ENCODE measurements around the gene SYT2.
A peak's percentile ranks its signal among the peaks of the same experiment; 100 is the strongest.

The SYT2 gene

GRCh38 chr1:202703191-202703590, 7.1 kb downstream of the SYT2 start:
- DNase-seq, result no peak

- no peak for DNase-seq
These were observed 8.2 kb downstream of the SYT2 start for GRCh38 chr1:202702088-202702487.

- no peak for DNase-seq
These were observed 9.1 kb downstream of the SYT2 start for GRCh38 chr1:202701200-202701599.

DNA sequence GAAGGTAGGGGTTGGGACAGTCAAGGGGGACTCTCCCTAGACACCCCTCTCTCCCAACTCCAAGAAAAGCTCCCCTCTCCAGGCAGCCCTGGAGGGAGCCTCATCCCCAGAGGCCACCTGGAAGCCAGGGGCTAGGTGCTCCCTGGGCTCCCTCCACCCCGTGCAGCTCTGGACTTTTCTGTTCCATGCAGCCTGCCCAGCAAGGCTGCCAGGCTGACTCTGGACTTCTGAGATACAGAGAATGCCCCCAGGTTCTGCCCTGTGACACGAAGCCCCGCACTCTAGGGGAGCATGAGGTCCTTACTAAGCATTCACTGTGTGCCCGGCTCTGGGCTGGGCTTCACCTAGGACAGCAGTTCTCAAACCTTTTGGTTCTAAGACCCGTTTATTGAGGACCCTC, 10.2 kb downstream of the SYT2 start:
- no peak for DNase-seq

DNA sequence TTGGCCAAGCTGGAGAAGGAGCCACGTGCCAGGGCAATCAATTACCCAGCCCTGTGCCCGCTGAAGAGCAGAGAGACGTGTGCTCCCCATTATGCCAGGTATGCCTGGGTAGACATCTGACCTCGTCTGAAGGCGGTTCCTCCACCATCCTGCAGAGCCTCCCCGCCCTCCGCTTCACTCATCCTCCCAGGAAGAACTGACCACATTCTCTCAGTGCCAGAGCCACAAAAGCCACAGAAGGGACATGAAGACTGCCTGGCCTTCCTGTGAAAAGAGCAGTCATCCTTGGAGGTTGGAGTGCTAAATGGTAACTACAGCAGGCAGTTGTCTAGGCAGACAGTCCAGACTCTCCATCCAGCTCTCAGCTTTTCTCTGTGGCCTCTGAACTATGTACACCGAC, 12.0 kb downstream of the SYT2 start:
- DNase-seq, result no peak

GRCh38 chr1:202697038-202697437, 13.2 kb downstream of the SYT2 start:
- no peak for DNase-seq

GRCh38 chr1:202694314-202694713, 15.9 kb downstream of the SYT2 start:
- DNase-seq, result no peak

- peak; percentile 6 to 66 (median 38) for DNase-seq
These were observed 17.2 kb downstream of the SYT2 start for GRCh38 chr1:202692959-202693555.

DNA sequence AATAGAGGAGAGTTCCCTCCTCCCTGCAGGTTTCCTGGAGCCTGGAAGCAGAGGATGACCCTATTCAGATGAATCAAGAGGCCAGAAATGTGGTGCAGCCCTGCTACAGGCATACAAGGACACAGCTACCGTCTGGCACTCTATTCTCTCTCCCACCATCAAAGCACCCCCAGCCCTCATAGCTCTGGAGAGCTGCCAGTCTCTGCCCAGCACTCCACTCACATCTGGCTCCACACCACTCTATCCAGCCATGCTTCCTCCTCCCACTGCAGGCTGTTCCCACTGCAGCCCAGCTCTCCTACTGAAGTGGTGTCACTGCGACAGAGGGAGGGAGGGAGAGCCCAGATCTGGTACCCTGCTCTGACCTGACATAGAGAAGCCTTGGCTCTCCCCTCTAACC, 18.4 kb downstream of the SYT2 start:
- DNase-seq, result no peak

DNA sequence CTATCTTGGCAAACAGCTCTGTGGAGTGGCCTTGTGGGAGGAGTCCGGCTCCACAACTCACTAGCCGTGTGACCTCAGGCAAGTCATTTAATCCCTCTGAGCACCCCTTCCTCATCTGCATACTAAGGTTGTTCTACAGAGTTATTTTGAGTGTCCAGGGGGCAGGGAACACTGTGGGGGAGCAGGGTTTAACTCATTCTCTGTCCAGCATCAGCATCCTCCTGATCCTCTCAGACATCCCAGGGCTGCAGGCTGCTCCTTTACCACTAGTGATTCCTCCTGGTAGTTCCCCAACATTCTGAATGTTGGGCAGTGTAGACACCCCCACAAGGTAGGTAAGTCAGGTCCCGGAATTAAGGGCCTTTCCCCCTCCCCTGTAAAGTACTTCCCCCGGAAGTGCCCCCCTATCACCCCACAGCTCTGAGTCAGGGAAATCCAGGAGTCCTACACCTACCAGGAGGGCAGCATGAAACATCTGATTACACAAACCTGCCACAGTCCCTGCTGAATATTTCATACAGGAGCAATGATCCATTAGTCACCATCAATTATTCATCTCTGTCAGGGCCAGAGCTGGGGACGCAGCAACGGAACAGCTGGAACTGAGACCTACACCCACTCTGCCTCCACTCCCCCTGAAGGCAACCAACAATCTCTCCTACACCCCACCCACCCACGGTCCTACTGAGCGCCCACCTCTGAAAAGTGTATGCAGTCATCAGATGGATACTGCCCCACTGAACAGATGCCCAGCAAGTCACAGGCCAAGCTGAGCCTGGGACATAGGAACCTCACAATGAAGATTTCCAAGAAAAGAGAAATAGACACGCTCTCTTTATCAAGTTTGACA, 20.5 kb downstream of the SYT2 start:
- no peak for DNase-seq

GRCh38 chr1:202689082-202689481, 21.2 kb downstream of the SYT2 start:
- no peak for DNase-seq

DNA sequence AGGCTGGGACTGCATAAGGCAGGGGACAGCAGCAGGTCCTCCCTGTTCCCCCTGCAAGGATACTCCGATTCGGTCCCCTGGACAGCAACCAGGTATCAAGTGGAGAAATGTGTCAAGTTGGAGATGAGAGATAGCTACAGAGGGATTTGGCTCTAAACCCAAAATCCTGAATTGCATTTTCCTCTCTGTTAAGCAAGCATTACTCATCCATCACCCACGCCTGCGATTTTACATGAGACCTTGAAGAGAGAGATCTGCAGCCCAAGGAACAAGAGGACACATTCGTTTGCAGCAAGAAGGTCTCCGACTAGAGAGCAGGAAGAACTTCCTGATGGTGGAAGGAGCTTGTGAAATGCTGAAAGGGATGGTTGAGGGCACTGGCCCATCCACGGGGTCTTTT, 21.9 kb downstream of the SYT2 start:
- DNase-seq, result no peak

DNA sequence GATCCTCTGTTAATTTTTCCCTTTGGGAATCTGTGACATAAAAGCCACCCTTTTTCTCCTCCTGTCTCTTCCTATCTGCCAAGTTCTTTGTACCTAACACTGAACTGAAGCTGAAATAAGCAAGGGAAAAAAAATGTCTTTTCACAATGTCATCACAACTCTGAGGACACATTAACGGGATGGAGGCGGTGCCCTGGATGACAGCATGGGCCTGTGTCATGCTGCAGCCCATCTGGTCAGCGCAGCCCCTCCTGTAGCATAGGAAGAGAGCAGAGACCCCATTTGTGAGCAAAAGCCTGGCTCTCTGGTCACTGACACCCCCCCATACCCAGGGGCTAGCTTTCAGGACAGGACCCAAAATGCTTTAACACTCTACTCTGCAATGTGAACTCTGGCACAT, 22.5 kb downstream of the SYT2 start:
- no peak for DNase-seq

DNA sequence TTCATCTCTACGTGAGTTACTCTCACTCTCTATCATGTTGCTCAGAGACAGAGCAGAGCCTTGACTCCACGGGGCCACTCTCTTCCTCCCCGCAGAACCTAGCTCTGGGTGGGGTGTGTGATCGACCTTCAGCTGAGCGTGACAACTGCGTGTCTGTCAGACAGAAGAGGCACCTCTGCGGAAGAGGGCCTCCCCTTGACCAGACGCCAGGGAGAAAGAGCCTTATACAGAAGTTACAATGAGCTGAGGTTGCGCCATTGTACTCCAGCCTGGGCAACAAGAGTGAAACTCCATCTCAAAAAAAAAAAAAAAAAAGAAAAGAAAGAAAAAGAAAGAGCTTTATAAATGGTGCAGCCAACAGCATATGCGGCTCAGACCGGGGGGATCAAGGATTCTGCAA, 22.9 kb downstream of the SYT2 start:
- DNase-seq, result no peak

GRCh38 chr1:202685641-202686040, 24.6 kb downstream of the SYT2 start:
- DNase-seq, result no peak

DNA sequence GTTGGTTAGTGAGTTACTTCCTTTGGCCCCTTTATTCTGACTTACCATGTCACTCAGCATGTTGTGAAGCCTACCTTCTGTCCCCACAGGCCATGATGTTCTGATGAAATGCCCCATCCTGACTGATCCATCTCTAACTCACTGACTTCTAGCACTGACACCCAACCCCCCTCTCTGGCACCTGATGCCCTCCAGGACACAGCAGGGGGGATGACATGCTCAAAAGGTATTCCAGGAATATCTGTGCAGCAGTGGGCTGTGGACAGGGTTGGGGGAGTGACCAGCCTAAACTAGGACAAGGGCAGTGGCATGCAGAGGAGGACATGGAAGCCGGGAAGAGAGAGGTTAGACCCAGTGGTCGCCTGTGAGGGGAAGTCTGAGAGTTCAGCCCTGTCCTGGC, 25.5 kb downstream of the SYT2 start:
- DNase-seq, result no peak

GRCh38 chr1:202683029-202683428, 27.2 kb downstream of the SYT2 start:
- no peak for DNase-seq

- DNase-seq, result no peak
These were observed 27.8 kb downstream of the SYT2 start for GRCh38 chr1:202682477-202682876.

DNA sequence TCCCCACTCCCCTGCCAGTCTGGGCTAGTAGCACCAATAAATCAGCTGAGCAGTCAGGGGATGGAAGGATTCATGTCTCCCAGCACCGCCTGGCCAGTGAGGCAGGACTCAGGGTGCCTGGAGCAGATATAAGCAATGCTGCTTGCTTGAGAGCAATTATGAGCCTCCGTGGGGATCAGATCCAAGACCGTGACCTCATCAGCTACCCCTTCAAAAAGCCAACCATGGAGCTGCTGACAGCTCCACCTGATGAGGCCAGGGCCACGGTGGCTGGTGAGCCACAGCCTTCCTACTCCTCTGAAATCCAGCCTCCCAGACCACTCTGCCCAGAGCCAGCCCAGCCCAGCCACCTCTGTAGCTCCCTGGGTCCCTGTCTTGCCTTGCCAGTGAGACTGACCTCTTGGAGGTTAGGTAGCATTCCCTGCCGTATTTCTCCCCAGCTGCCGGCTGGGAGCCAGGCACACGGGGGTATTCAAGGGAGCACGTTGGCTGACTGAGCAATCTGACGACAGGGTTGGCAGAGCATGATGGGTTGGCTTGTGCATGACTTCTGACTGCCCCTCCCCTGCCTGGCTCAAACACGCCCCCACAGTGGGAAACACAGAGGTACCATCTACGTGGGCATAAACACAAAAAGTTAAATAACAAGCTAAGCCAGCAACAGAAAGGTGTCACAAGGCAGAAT, 28.4 kb downstream of the SYT2 start:
- DNase-seq, result no peak

- no peak for DNase-seq
These were observed 29.5 kb downstream of the SYT2 start for GRCh38 chr1:202680586-202681352.

- no peak for DNase-seq
These were observed 30.7 kb downstream of the SYT2 start for GRCh38 chr1:202679406-202680177.

DNA sequence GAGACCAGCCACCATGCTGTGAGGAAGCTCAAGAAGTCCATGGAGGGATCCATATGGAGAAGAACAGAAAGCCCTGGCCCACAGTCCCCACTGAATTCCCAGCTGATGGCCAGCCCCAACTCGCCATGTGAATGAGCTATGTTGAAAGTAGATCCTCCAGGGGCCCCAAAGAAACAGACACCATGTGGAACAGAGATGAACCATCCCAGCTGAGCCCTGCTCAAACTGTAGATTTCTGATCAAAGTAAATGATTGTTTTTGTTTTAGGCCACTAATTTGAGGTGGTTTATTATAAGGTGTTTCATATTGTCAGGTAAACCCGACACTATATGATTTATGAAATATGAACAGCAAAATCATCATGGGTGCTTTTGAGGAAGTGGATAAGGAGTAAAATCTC, 32.8 kb downstream of the SYT2 start:
- DNase-seq, result no peak

DNA sequence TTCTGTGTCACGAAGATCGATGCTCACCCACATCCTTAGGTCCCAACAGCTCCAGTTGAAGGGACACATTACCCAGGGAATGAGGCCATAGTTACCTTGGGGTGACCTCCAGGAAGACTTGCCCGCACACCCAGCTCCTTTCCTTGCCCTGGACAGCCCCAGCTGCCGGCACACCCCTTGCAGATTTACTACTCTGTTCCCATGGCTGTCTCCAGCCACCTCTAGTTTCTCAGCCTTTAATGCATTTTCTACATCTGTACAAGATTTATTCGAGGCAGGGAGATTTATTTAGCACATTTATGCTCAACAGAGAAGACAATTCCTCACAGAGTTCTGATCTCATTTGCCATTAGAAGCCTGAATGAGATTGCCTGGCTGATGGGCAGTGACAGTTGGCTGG, 36.7 kb downstream of the SYT2 start:
- DNase-seq, result no peak

All from stimulated activated naive CD4-positive, alpha-beta T cell (primary cell).